Measurements from ENCODE around the gene DUOXA1. TPM values are rescaled to one million over a fixed set of nuclear protein-coding genes. Genes with fewer than 3 reads are reported as not detected.

The DUOXA1 gene
- total and polyA plus RNA-seq, 9 of the 15 experiments (the other 6 are each of a cell fraction or from before 2014, with no cell fraction given): 0.17 to 0.74 (median 0.24) TPM; not detected in 6

DNA sequence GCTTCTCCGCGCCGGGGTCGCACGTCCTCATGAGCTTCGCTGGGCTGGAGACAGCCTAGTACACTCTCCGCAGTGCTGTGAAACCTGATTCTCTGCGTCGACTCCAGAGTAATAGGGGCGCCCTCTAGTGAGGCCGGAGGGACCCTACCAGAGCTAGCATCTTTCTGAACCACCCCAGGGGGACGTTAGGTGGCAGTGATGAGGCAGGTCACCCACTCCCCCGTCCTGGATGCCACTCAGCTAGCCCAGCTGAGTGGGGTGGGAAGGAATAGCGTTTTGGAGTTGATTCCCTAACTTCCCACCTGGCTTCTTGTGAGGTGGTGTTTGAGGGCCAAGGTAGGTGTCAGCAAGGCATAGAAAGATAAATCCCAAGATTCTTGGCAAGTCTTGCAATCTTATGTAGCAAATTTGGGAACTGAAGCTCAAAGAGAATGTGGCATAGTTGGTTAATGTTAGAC, 11.5 kb downstream of the DUOXA1 start (continued):
- peak in 1 of 3 experiments; percentile 24 for TF ChIP-seq YY1 (IDR thresholded peaks at IDR 0.05; ENCODE audit: borderline replicate concordance in 1 of 3, control insufficient read depth in 1 of 3, extremely low read depth in 1 of 3, insufficient read depth in 3 of 3, insufficient read length in 1 of 3, insufficient replicate concordance in 2 of 3, low read depth in 1 of 3, low read length in 2 of 3)
- no peak for TF ChIP-seq ZNF140 (CRISPR knock-in tag; IDR thresholded peaks at IDR 0.05)
- TF ChIP-seq, protein P1, sequence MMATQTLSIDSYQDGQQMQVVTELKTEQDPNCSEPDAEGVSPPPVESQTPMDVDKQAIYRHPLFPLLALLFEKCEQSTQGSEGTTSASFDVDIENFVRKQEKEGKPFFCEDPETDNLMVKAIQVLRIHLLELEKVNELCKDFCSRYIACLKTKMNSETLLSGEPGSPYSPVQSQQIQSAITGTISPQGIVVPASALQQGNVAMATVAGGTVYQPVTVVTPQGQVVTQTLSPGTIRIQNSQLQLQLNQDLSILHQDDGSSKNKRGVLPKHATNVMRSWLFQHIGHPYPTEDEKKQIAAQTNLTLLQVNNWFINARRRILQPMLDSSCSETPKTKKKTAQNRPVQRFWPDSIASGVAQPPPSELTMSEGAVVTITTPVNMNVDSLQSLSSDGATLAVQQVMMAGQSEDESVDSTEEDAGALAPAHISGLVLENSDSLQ (IDR thresholded peaks at IDR 0.05): peak; percentile 84
- TF ChIP-seq RAD21 (CRISPR knock-in tag; conservative IDR thresholded peaks at IDR 0.05 in 1 of 2, IDR thresholded peaks at IDR 0.05 in 1 of 2): peak; percentile 93 to 97
- TF ChIP-seq, protein P2, sequence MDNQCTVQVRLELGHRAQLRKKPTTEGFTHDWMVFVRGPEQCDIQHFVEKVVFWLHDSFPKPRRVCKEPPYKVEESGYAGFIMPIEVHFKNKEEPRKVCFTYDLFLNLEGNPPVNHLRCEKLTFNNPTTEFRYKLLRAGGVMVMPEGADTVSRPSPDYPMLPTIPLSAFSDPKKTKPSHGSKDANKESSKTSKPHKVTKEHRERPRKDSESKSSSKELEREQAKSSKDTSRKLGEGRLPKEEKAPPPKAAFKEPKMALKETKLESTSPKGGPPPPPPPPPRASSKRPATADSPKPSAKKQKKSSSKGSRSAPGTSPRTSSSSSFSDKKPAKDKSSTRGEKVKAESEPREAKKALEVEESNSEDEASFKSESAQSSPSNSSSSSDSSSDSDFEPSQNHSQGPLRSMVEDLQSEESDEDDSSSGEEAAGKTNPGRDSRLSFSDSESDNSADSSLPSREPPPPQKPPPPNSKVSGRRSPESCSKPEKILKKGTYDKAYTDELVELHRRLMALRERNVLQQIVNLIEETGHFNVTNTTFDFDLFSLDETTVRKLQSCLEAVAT (IDR thresholded peaks at IDR 0.05): peak in 1 of 2 experiments; percentile 89; a peak in 2 of 4 replicates
- peak; percentile 49; the same call in 1 of the 2 replicates for TF ChIP-seq MYNN (IDR thresholded peaks at IDR 0.05)
- TF ChIP-seq MYNN (CRISPR knock-in tag; IDR thresholded peaks at IDR 0.05): no peak
- no peak for TF ChIP-seq PHTF2 (CRISPR knock-in tag; IDR thresholded peaks at IDR 0.05)
- TF ChIP-seq ARID2 (IDR thresholded peaks at IDR 0.05): peak; percentile 87
- 0 out of 2 replicates have a peak, but pooled peaks have one; percentile 24 for TF ChIP-seq SMAD4 (CRISPR knock-in tag; conservative IDR thresholded peaks at IDR 0.05)
- no peak for TF ChIP-seq SMARCC2 (IDR thresholded peaks at IDR 0.05; ENCODE audit: low read depth)
- TF ChIP-seq, protein P3, sequence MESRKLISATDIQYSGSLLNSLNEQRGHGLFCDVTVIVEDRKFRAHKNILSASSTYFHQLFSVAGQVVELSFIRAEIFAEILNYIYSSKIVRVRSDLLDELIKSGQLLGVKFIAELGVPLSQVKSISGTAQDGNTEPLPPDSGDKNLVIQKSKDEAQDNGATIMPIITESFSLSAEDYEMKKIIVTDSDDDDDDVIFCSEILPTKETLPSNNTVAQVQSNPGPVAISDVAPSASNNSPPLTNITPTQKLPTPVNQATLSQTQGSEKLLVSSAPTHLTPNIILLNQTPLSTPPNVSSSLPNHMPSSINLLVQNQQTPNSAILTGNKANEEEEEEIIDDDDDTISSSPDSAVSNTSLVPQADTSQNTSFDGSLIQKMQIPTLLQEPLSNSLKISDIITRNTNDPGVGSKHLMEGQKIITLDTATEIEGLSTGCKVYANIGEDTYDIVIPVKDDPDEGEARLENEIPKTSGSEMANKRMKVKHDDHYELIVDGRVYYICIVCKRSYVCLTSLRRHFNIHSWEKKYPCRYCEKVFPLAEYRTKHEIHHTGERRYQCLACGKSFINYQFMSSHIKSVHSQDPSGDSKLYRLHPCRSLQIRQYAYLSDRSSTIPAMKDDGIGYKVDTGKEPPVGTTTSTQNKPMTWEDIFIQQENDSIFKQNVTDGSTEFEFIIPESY (CRISPR knock-in tag; IDR thresholded peaks at IDR 0.05): peak; percentile 78; the same call in 1 of the 2 replicates
- peak; percentile 98 for TF ChIP-seq XRCC5 (IDR thresholded peaks at IDR 0.05; ENCODE audit: low read depth, low read length)
- TF ChIP-seq, protein P4, sequence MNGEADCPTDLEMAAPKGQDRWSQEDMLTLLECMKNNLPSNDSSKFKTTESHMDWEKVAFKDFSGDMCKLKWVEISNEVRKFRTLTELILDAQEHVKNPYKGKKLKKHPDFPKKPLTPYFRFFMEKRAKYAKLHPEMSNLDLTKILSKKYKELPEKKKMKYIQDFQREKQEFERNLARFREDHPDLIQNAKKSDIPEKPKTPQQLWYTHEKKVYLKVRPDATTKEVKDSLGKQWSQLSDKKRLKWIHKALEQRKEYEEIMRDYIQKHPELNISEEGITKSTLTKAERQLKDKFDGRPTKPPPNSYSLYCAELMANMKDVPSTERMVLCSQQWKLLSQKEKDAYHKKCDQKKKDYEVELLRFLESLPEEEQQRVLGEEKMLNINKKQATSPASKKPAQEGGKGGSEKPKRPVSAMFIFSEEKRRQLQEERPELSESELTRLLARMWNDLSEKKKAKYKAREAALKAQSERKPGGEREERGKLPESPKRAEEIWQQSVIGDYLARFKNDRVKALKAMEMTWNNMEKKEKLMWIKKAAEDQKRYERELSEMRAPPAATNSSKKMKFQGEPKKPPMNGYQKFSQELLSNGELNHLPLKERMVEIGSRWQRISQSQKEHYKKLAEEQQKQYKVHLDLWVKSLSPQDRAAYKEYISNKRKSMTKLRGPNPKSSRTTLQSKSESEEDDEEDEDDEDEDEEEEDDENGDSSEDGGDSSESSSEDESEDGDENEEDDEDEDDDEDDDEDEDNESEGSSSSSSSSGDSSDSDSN (IDR thresholded peaks at IDR 0.05; ENCODE audit: borderline replicate concordance in 1 of 2, low read depth in 2 of 2, low read length in 2 of 2): 0 out of 4 replicates have a peak, but pooled peaks of 1 of the 2 experiments have one; percentile 43
- TF ChIP-seq KLF16 (IDR thresholded peaks at IDR 0.05): peak; percentile 79
- peak; percentile 98 for TF ChIP-seq SMC3 (conservative IDR thresholded peaks at IDR 0.05; ENCODE audit: insufficient read depth, low read depth, low read length)
- TF ChIP-seq, protein P5, sequence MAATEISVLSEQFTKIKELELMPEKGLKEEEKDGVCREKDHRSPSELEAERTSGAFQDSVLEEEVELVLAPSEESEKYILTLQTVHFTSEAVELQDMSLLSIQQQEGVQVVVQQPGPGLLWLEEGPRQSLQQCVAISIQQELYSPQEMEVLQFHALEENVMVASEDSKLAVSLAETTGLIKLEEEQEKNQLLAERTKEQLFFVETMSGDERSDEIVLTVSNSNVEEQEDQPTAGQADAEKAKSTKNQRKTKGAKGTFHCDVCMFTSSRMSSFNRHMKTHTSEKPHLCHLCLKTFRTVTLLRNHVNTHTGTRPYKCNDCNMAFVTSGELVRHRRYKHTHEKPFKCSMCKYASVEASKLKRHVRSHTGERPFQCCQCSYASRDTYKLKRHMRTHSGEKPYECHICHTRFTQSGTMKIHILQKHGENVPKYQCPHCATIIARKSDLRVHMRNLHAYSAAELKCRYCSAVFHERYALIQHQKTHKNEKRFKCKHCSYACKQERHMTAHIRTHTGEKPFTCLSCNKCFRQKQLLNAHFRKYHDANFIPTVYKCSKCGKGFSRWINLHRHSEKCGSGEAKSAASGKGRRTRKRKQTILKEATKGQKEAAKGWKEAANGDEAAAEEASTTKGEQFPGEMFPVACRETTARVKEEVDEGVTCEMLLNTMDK (IDR thresholded peaks at IDR 0.05; ENCODE audit: borderline replicate concordance, insufficient read depth, low read depth, low read length, poor library complexity, severe bottlenecking): peak; percentile 73
